Measurements from ENCODE around the gene ACER1. TPM values are rescaled to one million over a fixed set of nuclear protein-coding genes. Genes with fewer than 3 reads are reported as not detected.

ACER1 gene
- total and polyA plus RNA-seq, 2 experiments from 2014 or later: not detected

GRCh38 chr19:6272913-6273600, 60.4 kb downstream of the ACER1 start:
- Histone ChIP-seq H3K79me2 (replicated peaks; ENCODE audit: insufficient read depth) (peaks cover 94% of the 10 kb centered on the region), H3K4me3 (peak overlapping the region; percentile 38; the same call in 1 of the 2 replicates), H3K27ac (ENCODE audit: low read depth) (peak overlapping the region; percentile 93), H4K20me1 (replicated peaks; ENCODE audit: insufficient read depth) (peaks cover 60% of the 10 kb centered on the region), H3K9me2 (ENCODE audit: insufficient read depth) (no peaks in the 10 kb centered on the region), H3F3A (replicated peaks; ENCODE audit: low read depth) (0 out of 2 replicates have a peak, but pooled peaks cover 3% of the 10 kb centered on the region), H3K36me3 (ENCODE audit: insufficient read depth) (peaks cover 4% of the 10 kb centered on the region; the same call in 1 of the 2 replicates), H2AFZ (no peak overlapping the region), H3K4me2 (peak overlapping the region; percentile 75), H3K4me1 (ENCODE audit: insufficient read depth) (peaks cover 60% of the 10 kb centered on the region), H3K27me3 (ENCODE audit: insufficient read depth) (no peaks in the 10 kb centered on the region)
- H3K4me1 Mint-ChIP-seq: peaks cover 75% of the 10 kb centered on the region
- peak overlapping the region; percentile 88 for H3K27ac Mint-ChIP-seq
- H3K36me3 Mint-ChIP-seq (ENCODE audit: low read depth): peaks cover 30% of the 10 kb centered on the region
- H3K9me3 Mint-ChIP-seq: no peaks in the 10 kb centered on the region
- H3K4me3 Mint-ChIP-seq: no peak overlapping the region; the same call in 2 of the 3 replicates
- TF ChIP-seq EZH2phosphoT487 (IDR thresholded peaks at IDR 0.05; ENCODE audit: unreplicated experiment) (no peak), ETS1 (IDR thresholded peaks at IDR 0.05) (no peak), CREB1 (CRISPR knock-in tag; IDR thresholded peaks at IDR 0.05; ENCODE audit: low read depth) (no peak), REST (IDR thresholded peaks at IDR 0.05; ENCODE audit: unreplicated experiment) (no peak), NANOG (IDR thresholded peaks at IDR 0.05; ENCODE audit: borderline replicate concordance) (no peak)
- H3K27me3 Mint-ChIP-seq (ENCODE audit: insufficient read depth, low read depth, poor library complexity): peaks cover 14% of the 10 kb centered on the region
- ATAC-seq: no peak; the same call in 2 of the 3 replicates
- no peak for DNase-seq (ENCODE audit: low spot score)

DNA sequence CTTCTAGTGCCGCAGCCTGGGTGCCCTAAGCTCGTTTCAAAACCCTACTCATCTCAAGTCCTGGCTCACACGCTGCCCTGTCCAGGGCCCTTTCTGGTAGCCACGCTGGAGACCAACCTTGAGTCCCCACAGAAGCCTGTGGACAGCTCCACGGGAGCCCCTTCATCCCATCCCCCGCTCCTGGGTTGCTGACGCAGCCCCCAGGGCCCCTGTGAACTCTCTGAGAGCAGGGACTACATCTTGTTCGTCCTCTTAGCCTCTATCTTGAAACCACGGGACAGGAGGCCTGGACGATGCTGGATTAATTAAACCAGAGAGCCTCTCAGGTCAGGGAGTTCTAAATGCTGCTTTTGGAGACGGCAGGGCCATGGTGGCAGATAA, 61.0 kb downstream of the ACER1 start:
- Mint-ChIP-seq H3K4me3 (peak overlapping the region; percentile 48), H3K4me1 (peaks cover 69% of the 10 kb centered on the region), H3K27ac (peak overlapping the region; percentile 88), H3K9me3 (no peaks in the 10 kb centered on the region), H3K36me3 (ENCODE audit: low read depth) (peaks cover 32% of the 10 kb centered on the region), H3K27me3 (ENCODE audit: insufficient read depth, low read depth, poor library complexity) (peaks cover 10% of the 10 kb centered on the region)
- ATAC-seq (peak; percentile 10), DNase-seq (ENCODE audit: low spot score) (no peak)
- H3K4me2 ChIP-seq: peak overlapping the region; percentile 75
- H3K4me1 ChIP-seq (ENCODE audit: insufficient read depth): peaks cover 55% of the 10 kb centered on the region
- H3K27me3 ChIP-seq (ENCODE audit: insufficient read depth): no peaks in the 10 kb centered on the region
- H3K36me3 ChIP-seq (ENCODE audit: insufficient read depth): peaks cover 9% of the 10 kb centered on the region; the same call in 1 of the 2 replicates
- H3K9me2 ChIP-seq (ENCODE audit: insufficient read depth): no peaks in the 10 kb centered on the region
- 0 out of 2 replicates have a peak, but pooled peaks cover 3% of the 10 kb centered on the region for H3F3A ChIP-seq (replicated peaks; ENCODE audit: low read depth)
- H4K20me1 ChIP-seq (replicated peaks; ENCODE audit: insufficient read depth): peaks cover 54% of the 10 kb centered on the region
- peaks cover 94% of the 10 kb centered on the region for H3K79me2 ChIP-seq (replicated peaks; ENCODE audit: insufficient read depth)
- peak overlapping the region; percentile 93 for H3K27ac ChIP-seq (ENCODE audit: low read depth)
- H2AFZ ChIP-seq: no peak overlapping the region
- peak overlapping the region; percentile 38 for H3K4me3 ChIP-seq
- no peak for TF ChIP-seq REST (IDR thresholded peaks at IDR 0.05; ENCODE audit: unreplicated experiment)
- TF ChIP-seq ZNF331 (CRISPR knock-in tag; IDR thresholded peaks at IDR 0.05; ENCODE audit: low read depth): no peak
